Measurements from ENCODE around the gene CCNF.
A peak's percentile ranks its signal among the peaks of the same experiment; 100 is the strongest.

The CCNF gene

DNA sequence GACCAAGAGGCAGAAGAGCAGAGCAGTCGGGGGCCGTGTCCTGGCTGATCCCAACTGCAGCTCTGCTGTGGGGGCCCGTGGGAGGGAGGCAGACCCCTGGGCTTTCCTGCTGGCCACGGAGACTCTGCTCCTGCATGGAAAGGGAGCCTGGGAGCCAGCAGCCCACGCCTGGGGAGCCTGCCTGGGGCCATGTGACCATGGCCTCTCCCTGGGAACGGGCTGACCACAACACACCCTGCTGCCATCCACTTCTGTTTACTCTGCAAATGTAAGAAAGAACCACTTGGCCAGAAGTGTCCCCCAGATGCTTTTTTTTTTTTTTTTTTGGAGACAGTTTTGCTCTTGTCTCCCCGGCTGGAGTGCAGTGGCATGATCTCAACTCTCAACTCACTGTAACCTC is 28.7 kb downstream of the CCNF start:
- DNase-seq: no peak

DNA sequence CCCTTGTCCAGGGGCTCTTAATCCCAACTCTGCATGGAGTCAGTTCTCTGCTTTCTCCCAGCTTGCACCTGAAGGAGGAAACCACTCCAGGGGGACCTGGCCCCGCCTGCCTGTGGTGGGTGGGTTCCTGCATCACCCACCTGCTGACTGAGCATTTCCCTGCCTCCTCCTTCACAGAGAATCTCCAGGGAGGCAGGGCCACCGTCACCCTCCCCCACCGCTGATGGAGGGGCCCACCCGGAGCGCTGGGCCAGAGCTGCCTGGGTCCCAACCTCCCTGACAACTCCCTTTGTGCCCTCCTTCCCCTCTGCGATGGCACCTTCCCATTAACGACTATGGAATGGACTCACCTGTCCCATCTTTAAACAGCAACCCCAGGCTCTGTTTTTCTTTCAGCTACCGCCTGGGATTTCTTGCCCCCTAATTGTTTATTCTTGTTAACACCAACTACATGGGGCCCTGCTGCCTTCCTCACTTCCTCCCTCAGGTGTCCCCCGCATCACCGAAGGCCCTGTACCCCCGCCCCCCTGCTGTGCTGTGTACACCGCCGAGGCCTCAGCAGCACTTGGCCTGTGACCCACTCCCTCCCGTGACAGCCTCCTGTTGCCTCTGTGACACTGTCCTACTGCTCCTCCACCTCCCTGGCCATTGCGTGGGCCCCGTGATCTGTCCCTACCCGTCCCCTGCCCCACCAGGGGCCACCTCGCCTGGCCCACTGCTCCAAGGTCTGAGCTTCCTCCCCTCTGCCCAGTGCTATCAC is 29.8 kb downstream of the CCNF start:
- DNase-seq: no peak

DNA sequence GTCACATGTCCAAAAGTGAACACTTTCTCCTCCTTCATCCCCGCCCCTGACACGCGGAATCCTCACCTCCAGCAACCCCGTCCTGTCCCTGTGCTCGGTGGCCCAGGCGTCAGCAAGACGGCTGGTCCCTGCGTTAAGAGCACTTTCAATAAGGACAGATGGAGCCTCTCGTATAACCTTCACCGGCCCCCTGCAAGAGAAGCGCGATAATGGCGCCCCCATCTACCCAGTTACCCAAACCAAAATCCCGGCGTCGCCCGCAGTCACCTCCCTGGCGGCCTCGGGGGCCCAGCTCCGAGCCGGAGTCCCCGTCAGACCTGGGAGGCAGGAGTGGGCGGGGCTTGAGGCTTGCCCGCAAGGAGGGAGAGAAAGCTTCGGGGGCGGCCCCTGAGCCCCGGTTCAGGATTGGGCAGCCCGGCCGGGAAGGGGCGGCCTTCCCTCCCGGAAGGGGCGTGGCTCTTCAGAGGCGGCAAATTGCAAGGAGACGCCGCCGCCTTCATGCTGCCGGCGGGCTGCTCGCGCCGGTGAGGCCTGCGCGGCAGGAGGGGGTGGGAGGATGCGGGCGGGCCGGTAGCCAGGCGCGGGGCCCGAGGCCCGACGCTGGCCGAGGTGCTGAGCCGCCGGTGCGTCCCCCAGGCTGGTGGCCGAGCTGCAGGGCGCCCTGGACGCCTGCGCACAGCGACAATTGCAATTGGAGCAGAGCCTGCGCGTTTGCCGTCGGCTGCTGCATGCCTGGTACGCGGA is 30.6 kb downstream of the CCNF start, which contains the start of gene TEDC2:
Gene TEDC2, plus strand, starts transcription at position 463 of the 744 bp plus-strand sequence. Its CDS starts 36 bp downstream, at position 499.
- DNase-seq: peak; percentile 99

DNA sequence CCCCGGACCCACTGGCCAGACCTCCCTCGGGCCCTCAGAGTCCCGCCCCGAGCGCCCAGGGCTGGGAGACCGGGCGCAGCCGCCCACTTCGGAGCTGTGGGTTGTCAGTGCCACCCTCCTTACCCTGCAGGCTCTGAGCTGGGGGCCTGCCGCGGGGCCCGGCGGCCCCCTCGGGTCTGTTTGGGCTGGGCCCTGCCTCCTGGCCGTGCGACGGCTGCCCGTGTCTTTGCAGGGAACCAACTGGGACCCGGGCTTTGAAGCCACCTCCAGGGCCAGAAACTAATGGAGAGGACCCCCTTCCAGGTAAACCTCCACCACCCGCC is 31.1 kb downstream of the CCNF start:
- DNase-seq: no peak

DNA sequence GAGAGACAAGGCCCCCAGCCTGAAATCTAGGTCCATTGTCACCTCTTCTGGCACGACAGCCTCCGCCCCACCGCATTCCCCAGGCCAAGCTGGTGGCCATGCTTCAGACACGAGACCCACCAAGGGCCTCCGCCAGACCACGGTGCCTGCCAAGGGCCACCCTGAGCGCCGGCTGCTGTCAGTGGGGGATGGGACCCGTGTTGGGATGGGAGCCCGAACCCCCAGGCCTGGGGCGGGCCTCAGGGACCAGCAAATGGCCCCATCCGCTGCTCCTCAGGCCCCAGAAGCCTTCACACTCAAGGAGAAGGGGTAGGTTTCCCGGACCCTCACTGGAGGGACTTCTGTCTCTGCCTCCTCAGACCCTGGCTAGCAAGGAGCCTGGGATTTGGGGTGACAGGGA is 31.7 kb downstream of the CCNF start:
- no peak for DNase-seq

DNA sequence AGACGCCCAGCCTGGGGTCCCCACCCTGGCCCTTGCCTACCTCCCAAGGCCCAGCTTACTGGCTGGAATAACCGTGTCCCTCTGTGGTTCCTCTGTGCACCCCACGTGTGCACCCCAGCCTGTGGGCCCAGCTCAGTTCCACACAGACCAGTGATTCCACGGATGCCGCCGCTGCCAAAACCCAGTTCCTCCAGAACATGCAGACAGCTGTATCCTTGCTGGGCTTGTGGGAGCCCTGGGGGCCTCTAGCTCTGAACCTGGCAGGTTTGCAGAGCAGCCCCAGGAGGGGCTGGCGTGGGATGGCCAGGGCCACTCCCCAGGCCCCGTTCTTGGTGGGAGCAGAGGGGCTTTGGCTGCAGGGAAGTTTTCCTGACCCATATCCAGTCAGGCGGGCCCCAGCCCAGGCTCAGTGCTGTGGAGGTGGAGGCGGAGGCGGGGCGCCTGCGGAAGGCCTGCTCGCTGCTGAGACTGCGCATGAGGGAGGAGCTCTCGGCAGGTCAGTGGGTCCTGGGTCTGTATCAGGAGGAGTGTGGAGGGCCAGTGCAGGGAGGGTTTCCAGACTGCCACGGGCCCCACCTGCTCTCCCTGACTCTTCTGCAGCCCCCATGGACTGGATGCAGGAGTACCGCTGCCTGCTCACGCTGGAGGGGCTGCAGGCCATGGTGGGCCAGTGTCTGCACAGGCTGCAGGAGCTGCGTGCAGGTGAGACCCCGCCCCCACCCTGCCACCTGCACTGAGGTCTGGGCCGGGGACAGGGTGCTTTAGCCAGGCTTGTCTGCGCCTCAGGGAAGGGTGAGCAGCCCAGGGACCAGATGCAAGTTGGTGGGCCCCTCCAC is 33.0 kb downstream of the CCNF start:
- no peak for DNase-seq

DNA sequence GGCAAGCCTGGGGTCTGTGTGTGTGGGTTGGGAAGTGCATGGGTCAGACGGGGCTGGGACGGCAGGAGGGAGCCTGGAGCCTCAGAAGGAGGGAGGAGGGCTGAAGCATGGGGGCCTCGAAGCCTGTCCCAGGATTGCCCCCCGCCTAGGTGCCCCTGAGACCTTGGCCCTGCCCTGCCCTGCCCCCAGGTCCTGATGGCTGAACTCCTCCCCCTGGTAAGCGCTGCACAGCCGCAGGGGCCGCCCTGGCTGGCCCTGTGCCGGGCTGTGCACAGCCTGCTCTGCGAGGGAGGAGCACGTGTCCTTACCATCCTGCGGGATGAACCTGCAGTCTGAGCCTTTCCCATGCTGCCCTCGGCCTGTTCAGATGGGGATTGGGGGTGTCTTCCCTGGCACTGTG is 35.1 kb downstream of the CCNF start:
- no peak for DNase-seq

DNA sequence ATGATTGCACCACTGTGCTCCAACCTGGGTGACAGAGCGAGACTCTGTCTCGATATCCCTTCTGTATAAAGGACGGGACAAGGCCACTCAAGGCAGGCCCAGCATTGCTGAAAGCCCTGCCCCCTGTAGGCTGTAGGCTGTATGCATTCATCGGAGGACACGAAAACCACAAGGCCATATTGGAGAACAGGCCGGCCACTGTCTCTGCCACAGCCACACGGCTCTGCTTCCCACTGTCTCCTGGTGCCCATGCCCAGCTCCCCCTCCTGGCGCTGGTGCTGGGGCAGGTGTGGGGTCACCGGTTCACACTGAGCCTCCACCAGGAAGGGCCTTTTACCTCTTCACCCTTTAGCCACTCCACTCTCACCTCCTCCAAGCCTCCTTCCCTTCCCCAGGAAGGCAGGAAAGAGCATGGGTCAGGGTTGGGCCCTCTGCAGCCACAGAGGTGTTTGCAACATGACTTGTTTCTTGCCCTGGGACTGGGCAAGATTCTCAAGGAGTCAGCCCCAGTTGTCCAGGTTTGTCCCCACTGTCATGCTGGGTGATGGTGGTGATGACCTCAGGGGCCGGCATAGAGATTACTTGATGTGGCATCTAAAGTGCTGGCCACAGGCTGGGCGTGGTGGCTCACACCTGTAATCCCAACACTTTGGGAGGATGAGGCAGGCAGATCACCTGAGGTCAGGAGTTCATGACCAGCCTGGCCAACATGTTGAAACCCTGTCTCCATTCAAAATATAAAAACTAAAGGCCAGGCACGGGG is 36.6 kb downstream of the CCNF start:
- no peak for DNase-seq

DNA sequence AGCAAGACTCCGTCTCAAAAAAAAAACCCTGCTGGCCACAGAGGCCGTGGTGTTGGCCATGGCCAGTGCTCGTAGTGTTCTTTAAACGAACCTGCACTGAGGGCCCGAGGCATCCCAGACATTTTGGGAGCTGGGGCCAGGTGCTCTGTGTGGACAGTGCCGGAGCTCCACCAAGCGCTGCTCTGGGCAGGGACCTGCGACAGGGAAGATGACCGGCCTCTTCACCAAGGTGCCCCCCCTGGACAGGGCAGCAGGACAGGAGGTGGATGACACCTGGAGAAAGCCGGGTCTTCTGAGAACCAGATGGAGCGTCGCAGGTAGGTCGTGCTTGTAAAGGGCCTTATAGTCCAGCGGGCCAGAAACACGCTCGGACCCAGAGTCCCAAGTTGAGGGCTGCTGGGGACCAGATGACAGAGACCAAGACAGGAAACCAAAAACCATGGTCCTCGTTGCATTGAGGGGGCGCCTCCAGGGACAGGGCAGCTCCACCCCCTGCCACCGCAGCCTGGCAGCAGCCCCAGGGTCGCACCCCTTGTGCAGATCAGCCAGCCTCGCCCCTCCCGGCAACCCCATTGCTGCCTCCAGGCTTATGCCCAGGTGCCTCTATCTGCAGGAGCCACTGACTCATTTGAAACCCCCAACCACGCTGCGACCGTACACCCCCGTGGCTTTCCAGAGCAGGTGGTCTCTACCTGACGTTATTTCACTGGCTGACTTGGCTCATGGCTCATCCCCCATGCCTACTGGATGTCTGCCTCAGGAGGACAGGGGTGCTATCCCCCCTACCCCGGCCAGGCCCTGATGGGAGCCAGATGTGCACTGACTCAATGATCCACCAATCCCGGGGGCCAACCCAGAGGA is 37.6 kb downstream of the CCNF start:
- no peak for DNase-seq

DNA sequence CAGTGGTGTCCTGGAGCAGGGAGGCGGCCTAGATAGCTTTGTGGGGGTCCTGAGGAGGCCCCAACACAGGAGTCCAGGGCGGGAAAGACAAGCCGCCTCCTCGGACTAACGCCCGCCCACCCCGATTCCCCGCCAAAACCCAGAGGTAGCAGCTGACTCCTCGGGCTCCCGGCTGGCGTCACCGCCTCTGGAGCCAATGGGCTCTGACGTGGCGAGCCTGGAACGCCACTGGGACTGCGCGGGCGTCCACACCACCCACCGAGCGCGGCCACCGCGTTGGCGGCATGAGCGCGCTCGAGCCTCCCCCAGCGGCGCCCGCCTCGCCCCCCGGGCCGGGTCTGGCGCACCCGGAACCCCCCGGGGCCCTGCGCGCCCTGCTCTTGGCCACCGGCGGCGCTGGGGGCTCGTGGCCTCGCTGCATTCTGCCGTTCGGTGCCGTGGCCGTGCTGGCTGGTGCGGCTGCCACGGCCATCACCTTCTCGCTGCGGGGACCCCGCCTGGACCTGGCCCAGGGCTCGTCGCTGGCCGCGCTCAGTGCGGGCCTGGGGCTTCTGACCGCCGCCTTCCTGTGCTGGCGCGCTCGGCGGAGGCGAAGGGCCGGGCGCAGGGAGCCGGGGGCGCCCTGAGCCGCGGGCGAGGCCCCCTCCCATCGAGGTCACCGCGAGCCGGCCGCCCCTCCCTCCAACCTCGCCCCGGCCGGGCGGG is 38.4 kb downstream of the CCNF start:
- no peak for DNase-seq

DNA sequence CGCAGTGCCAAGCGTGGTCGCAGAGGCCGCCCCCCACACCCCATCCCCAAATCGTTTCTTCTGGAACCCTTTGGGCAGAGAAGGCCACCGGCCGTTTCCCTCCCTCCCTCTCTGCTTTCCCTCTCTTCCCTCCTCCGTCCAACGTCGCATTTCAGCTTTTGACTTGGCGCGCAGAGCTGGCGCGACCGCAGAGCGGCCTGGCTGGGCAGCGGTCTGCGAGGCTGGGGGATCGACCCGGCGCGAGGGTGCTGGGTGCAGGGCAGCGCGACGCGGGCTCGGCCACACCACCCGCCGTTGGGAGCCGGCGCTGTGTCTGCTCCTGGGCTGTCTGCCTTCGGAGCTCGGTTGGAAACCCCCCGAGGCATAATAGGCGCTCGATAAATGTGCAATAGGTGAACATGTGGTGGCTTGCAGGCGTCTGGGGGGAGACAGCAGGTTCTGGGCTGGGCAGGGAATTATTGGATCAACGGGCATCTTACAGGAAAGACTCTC is 39.0 kb downstream of the CCNF start:
- no peak for DNase-seq

DNA sequence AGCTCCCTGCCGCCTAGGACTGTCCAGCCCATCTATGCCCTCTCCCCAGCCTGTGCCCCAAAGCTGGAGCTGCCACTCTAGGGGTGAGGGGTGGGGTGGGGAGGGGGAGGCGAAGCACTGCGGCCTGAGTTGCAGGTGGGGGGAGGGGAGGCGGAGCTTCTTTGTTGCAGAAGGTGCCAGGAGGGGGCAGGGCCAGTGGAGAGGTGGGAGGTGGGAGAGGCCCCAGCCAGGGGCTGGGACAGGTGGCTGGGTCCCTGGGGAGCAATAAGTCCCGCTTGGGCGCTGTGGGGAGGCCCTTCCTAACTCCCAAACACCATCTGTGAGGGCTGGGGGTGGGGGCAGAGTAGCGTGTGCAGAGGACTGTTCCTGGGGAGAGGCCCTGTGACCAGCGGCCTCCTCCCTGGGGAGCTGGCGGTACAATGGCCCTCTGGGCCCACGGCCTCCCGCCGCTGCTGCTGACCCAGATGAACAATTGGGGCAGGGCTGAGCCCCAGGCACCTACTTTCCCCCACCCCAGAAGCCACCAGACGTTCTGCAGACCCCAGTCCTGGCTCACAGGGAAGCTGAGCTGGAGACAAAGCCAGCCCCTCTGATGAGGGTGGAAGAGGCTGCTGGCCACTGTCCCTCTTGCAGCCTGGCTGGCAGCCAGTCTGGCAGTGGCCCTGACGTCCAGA is 39.6 kb downstream of the CCNF start:
- no peak for DNase-seq

DNA sequence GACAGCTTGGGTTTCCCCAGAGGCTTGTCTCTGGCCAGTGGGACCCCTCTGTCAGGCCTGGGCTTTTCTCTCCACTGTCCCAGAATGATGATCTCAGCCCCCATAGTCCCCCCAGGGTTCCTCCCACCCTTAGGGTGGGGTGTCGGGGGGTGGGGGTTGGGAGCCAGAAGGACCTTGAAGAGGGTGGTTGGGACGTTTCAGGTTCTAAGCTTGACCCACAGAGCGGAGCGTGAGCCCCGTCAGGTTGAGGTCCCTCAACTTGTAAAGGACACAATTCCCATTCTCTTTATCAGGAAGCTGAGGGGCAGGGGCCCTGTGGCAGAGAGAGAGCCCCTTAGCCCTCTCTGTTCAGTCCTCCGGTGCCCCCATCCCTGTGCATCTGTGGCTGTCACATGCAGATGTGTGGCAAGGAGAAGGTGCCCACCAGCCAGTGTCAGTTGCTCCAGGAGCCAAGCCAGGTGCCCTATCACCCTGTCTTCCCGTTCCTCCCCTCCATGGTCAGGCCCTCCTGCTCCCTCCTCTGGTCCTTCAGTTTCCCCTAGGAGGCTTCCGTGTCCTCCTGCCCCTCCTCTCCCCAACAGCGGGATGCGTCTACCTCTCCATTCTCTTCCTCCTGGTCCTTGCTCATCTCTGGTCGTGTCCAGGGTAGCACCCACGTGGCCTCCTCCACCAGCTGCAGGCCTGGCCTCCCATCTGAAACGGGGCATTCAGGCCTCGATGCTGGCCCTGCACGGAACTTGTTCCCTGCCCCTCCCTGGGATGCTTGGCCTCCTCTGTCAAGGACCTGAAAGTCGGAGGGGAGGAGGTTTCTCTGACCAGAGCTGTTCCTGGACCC is 40.4 kb downstream of the CCNF start:
- no peak for DNase-seq

DNA sequence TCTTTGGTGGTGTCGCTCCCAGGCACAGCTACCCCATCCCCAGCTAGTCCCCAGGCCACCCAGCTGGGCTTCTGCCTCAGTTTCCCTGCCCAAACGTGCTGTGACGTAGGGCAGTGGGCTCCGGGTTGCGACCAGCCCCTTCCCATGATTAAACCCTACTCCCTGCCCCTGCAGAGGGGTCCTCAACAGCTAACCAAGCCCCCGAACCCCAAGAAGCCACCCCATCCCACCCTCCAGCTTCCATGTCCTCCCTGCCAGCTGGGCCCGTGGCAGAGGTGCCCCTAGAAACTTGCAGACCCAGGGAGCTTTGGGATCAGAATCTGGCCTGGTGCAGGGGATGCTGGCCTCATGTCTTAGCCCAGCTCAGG is 41.0 kb downstream of the CCNF start:
- DNase-seq: no peak

DNA sequence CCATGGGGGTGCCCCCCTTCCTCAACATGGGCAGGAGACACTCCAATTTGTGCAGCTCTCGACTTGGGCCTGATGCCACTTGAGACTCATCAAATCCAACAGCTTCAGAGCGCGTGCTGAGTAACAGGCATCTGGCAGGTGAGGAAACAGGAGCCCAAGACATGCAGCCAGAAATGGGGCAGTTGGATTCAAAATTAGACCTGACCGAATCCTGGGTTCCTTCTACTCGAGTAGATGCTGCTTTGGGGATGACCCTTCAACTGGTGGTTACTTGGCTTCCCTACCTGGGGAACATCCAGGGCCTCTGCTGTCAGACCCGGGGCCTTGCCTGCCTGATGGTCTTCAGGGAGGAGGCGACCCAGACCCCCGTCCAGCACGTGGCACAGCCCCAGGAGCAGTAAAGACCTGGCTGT is 41.4 kb downstream of the CCNF start:
- DNase-seq: no peak

DNA sequence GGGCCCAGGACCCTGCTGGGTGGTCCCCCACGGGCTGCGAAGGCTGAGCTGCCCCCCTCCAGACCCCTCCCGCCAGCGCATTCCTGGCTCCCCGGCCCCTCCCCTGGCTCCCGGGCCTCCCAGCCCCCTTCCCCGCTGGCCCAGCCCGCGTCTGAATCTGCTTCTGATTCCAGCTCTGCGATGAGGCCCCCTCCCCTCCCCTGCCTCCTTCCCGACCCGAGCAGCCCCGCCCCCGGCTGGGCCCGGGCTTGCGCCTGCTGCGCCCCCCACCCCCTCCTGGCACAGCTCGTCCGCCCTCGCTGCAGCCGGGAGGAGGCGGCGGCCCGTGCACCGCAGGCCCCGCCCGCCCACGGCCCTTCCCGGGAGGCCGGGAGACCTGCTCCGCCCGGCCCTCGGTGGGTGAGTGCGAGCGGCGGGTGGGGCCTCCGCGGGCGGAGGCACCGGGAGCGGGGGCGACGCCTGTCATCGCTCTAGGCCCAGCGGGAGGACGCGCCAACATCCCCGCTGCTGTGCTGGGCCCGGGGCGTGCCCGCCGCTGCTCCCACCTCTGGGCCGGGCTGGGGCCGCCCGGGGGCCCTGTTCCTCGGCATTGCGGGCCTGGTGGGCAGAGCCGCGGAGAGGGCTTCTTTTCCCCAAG is 41.9 kb downstream of the CCNF start, which contains the start of gene NTN3:
Gene NTN3, plus strand, starts transcription at position 282 of the 637 bp plus-strand sequence. CDS start 405 bp downstream, outside the sequence.
- DNase-seq: peak; percentile 20

DNA sequence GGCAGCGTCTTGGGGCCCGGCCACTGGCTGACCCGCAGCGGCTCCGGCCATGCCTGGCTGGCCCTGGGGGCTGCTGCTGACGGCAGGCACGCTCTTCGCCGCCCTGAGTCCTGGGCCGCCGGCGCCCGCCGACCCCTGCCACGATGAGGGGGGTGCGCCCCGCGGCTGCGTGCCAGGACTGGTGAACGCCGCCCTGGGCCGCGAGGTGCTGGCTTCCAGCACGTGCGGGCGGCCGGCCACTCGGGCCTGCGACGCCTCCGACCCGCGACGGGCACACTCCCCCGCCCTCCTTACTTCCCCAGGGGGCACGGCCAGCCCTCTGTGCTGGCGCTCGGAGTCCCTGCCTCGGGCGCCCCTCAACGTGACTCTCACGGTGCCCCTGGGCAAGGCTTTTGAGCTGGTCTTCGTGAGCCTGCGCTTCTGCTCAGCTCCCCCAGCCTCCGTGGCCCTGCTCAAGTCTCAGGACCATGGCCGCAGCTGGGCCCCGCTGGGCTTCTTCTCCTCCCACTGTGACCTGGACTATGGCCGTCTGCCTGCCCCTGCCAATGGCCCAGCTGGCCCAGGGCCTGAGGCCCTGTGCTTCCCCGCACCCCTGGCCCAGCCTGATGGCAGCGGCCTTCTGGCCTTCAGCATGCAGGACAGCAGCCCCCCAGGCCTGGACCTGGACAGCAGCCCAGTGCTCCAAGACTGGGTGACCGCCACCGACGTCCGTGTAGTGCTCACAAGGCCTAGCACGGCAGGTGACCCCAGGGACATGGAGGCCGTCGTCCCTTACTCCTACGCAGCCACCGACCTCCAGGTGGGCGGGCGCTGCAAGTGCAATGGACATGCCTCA is 42.6 kb downstream of the CCNF start:
- no peak for DNase-seq

DNA sequence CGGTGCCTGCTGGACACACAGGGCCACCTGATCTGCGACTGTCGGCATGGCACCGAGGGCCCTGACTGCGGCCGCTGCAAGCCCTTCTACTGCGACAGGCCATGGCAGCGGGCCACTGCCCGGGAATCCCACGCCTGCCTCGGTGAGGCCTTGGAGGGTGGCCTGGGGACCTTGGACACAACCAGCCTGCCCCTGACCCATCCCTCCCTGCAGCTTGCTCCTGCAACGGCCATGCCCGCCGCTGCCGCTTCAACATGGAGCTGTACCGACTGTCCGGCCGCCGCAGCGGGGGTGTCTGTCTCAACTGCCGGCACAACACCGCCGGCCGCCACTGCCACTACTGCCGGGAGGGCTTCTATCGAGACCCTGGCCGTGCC is 43.2 kb downstream of the CCNF start:
- DNase-seq: no peak

Measured in CD4-positive, alpha-beta T cell treated with Interleukin-17A for 4 hours (primary cell).